ENCODE results near the gene UGT2B7. TPM values are rescaled to one million over a fixed set of nuclear protein-coding genes. Genes with fewer than 3 reads are reported as not detected.

Gene UGT2B7
- total RNA-seq, 1 experiment from 2014 or later, result not detected

GRCh38 chr4:69115851-69116213, 19.6 kb downstream of the UGT2B7 start:
- H3K9me3 ChIP-seq (ENCODE audit: control insufficient read depth, low read depth, low read length), result no peaks in the 10 kb centered on the region
- H3K23ac ChIP-seq (ENCODE audit: insufficient read length, low read depth, low read length), result no peak overlapping the region
- Mint-ChIP-seq H3K27ac (no peak overlapping the region), H3K4me1 (no peaks in the 10 kb centered on the region), H3K4me3 (no peak overlapping the region), H3K27me3 (ENCODE audit: low read depth) (no peaks in the 10 kb centered on the region), H3K36me3 (ENCODE audit: insufficient read depth in 1 of 3, low read depth in 3 of 3) (peaks cover 0 to 6% (median 2%) of the 10 kb centered on the region in 3 experiments; a peak in 2 of 7 replicates), H3K9me3 (peaks cover 0 to 2% of the 10 kb centered on the region in 2 experiments; a peak in 1 of 5 replicates)
- no peak overlapping the region for H4K5ac ChIP-seq (ENCODE audit: insufficient read length, low read depth, low read length)
- no peak overlapping the region for H2BK120ac ChIP-seq (ENCODE audit: low read depth, low read length, poor library complexity, severe bottlenecking)
- no peak overlapping the region for H3K4ac ChIP-seq (ENCODE audit: low read depth, low read length)
- no peak overlapping the region for H3K56ac ChIP-seq (ENCODE audit: insufficient read length, low read depth, low read length)
- no peaks in the 10 kb centered on the region for H4K20me1 ChIP-seq (ENCODE audit: control insufficient read depth, insufficient read depth, insufficient read length)
- H4K91ac ChIP-seq (ENCODE audit: insufficient read length, low read depth, low read length), result no peak overlapping the region
- H3K23me2 ChIP-seq (ENCODE audit: insufficient read length, low read depth, low read length, poor library complexity, severe bottlenecking), result no peaks in the 10 kb centered on the region
- no peak overlapping the region for H2BK5ac ChIP-seq (ENCODE audit: insufficient read length, low read length)
- DNase-seq, result no peak
- no peak overlapping the region for H3K9ac ChIP-seq (ENCODE audit: extremely low read depth, insufficient read length, low read length)
- H3K18ac ChIP-seq (ENCODE audit: insufficient read length, low read depth, low read length), result no peak overlapping the region
- H2AFZ ChIP-seq (ENCODE audit: low read length), result no peak overlapping the region
- no peak overlapping the region for H3K4me2 ChIP-seq (ENCODE audit: insufficient read depth, insufficient read length, low read length)
- H2BK20ac ChIP-seq (ENCODE audit: low read depth, low read length, poor library complexity, severe bottlenecking), result no peak overlapping the region
- no peaks in the 10 kb centered on the region for H3K4me1 ChIP-seq (ENCODE audit: insufficient read depth, low read length)
- H3K14ac ChIP-seq (ENCODE audit: insufficient read depth, low read length), result no peak overlapping the region
- no peaks in the 10 kb centered on the region for H3K79me1 ChIP-seq (ENCODE audit: insufficient read depth, low read depth, low read length, poor library complexity, severe bottlenecking)
- no peaks in the 10 kb centered on the region for H3K79me2 ChIP-seq (ENCODE audit: insufficient read depth, low read length)
- no CpG with 5 or more reads among the region's 2 CpGs for WGBS (ENCODE audit: extremely low coverage, insufficient read length, low lambda C conversion rate)
- no peak overlapping the region for H3T11ph ChIP-seq (ENCODE audit: low read length)
- H2AK5ac ChIP-seq (ENCODE audit: insufficient read length, low read length), result no peak overlapping the region
- H3K27me3 ChIP-seq (ENCODE audit: insufficient read depth, low read length), result no peaks in the 10 kb centered on the region
- TF ChIP-seq CTCF (conservative IDR thresholded peaks at IDR 0.05), result no peak
- no peak overlapping the region for H2BK12ac ChIP-seq (ENCODE audit: insufficient read length, low read depth, low read length)
- no peak overlapping the region for H4K8ac ChIP-seq (replicated peaks; ENCODE audit: insufficient read length, low read depth, low read length)
- H2BK15ac ChIP-seq (ENCODE audit: low read depth, low read length), result no peak overlapping the region
- H3K27ac ChIP-seq (ENCODE audit: insufficient read length, low read depth, low read length), result no peak overlapping the region

Measured in H9 (cell line).